Measurements from ENCODE around the gene SPATA31C1.
"Not testable (repeated sequence)": the region's sequence is repeated elsewhere in the genome, so short reads cannot be mapped to it uniquely, and the experiment has no call there.

Gene SPATA31C1

GRCh38 chr9:87886933-87887505 lies 30.7 kb upstream of the SPATA31C1 start:
- no peak for DNase-seq (ENCODE audit: low read depth in 2 of 2, low spot score in 1 of 2)

GRCh38 chr9:87887661-87888480 lies 29.9 kb upstream of the SPATA31C1 start:
- no peak for DNase-seq (ENCODE audit: low read depth in 2 of 2, low spot score in 1 of 2)

- no peak for DNase-seq (ENCODE audit: low read depth in 2 of 2, low spot score in 1 of 2)
Measured at GRCh38 chr9:87888501-87888900, 29.3 kb upstream of the SPATA31C1 start.

- DNase-seq (ENCODE audit: low read depth in 2 of 2, low spot score in 1 of 2) = no peak
Measured at GRCh38 chr9:87889065-87889881, 28.5 kb upstream of the SPATA31C1 start.

- DNase-seq (ENCODE audit: low read depth in 2 of 2, low spot score in 1 of 2) = no peak
Measured at GRCh38 chr9:87889882-87890252, 27.9 kb upstream of the SPATA31C1 start.

GRCh38 chr9:87890837-87891236 lies 26.9 kb upstream of the SPATA31C1 start:
- no peak for DNase-seq (ENCODE audit: low read depth in 2 of 2, low spot score in 1 of 2)

GRCh38 chr9:87891754-87892153 lies 26.0 kb upstream of the SPATA31C1 start:
- DNase-seq (ENCODE audit: low read depth in 2 of 2, low spot score in 1 of 2) = no peak

- no peak for DNase-seq (ENCODE audit: low read depth in 2 of 2, low spot score in 1 of 2)
Measured at GRCh38 chr9:87892956-87893355, 24.8 kb upstream of the SPATA31C1 start.

- DNase-seq (ENCODE audit: low read depth in 2 of 2, low spot score in 1 of 2) = no peak
Measured at GRCh38 chr9:87894998-87895625, 22.6 kb upstream of the SPATA31C1 start.

GRCh38 chr9:87896891-87897290 lies 20.9 kb upstream of the SPATA31C1 start:
- DNase-seq (ENCODE audit: low read depth in 2 of 2, low spot score in 1 of 2) = no peak

- no peak for DNase-seq (ENCODE audit: low read depth in 2 of 2, low spot score in 1 of 2)
Measured at GRCh38 chr9:87898151-87898550, 19.6 kb upstream of the SPATA31C1 start.

- DNase-seq (ENCODE audit: low read depth in 2 of 2, low spot score in 1 of 2) = not testable (repeated sequence)
Measured at GRCh38 chr9:87902371-87902770, 15.4 kb upstream of the SPATA31C1 start.

GRCh38 chr9:87909310-87910041 lies 8.3 kb upstream of the SPATA31C1 start:
- no peak for DNase-seq (ENCODE audit: low read depth in 2 of 2, low spot score in 1 of 2)

- DNase-seq (ENCODE audit: low read depth in 2 of 2, low spot score in 1 of 2) = no peak
Measured at GRCh38 chr9:87910821-87911220, 6.9 kb upstream of the SPATA31C1 start.

GRCh38 chr9:87919013-87919412 lies 1.3 kb downstream of the SPATA31C1 start:
- DNase-seq (ENCODE audit: low read depth in 2 of 2, low spot score in 1 of 2) = not testable (repeated sequence)

GRCh38 chr9:87921561-87921960 lies 3.8 kb downstream of the SPATA31C1 start:
- DNase-seq (ENCODE audit: low read depth in 2 of 2, low spot score in 1 of 2) = not testable (repeated sequence)

- DNase-seq (ENCODE audit: low read depth in 2 of 2, low spot score in 1 of 2) = not testable (repeated sequence)
Measured at GRCh38 chr9:87923012-87923411, 5.2 kb downstream of the SPATA31C1 start.

- DNase-seq (ENCODE audit: low read depth in 2 of 2, low spot score in 1 of 2) = not testable (repeated sequence)
Measured at GRCh38 chr9:87924851-87925250, 7.1 kb downstream of the SPATA31C1 start.

- DNase-seq (ENCODE audit: low read depth in 2 of 2, low spot score in 1 of 2) = not testable (repeated sequence)
Measured at GRCh38 chr9:87929152-87929551, 11.4 kb downstream of the SPATA31C1 start.

- DNase-seq (ENCODE audit: low read depth in 2 of 2, low spot score in 1 of 2) = not testable (repeated sequence)
Measured at GRCh38 chr9:87934444-87934843, 16.7 kb downstream of the SPATA31C1 start.

- not testable (repeated sequence) for DNase-seq (ENCODE audit: low read depth in 2 of 2, low spot score in 1 of 2)
Measured at GRCh38 chr9:87937352-87937751, 19.6 kb downstream of the SPATA31C1 start.
